ENCODE results near the gene SPTLC2. TPM values are rescaled to one million over a fixed set of nuclear protein-coding genes. Genes with fewer than 3 reads are reported as not detected.
A peak's percentile ranks its signal among the peaks of the same experiment; 100 is the strongest.
"Not testable (repeated sequence)": the region's sequence is repeated elsewhere in the genome, so short reads cannot be mapped to it uniquely, and the experiment has no call there.

The SPTLC2 gene
- total RNA-seq, 1 donor from 2014 or later = 42.8 TPM

- no peak for DNase-seq (ENCODE audit: low read depth)
- H3K4me3 ChIP-seq (ENCODE audit: low read depth, low read length) = peak overlapping the region; percentile 53
- no peak for TF ChIP-seq CTCF (conservative IDR thresholded peaks at IDR 0.05; ENCODE audit: low read depth, low read length)
Measured at GRCh38 chr14:77641534-77642341, 25.3 kb upstream of the SPTLC2 start.

- TF ChIP-seq CTCF (conservative IDR thresholded peaks at IDR 0.05; ENCODE audit: low read depth, low read length) = no peak
- DNase-seq (ENCODE audit: low read depth) = no peak
- peak overlapping the region; percentile 34 for H3K4me3 ChIP-seq (ENCODE audit: low read depth, low read length)
Measured at GRCh38 chr14:77640756-77641533, 24.5 kb upstream of the SPTLC2 start.

GRCh38 chr14:77638771-77639171 lies 22.3 kb upstream of the SPTLC2 start:
- H3K4me3 ChIP-seq (ENCODE audit: low read depth, low read length) = no peak overlapping the region
- DNase-seq (ENCODE audit: low read depth) = no peak
- TF ChIP-seq CTCF (conservative IDR thresholded peaks at IDR 0.05; ENCODE audit: low read depth, low read length) = no peak

- not testable (repeated sequence) for H3K4me3 ChIP-seq (ENCODE audit: low read depth, low read length); DNase-seq (ENCODE audit: low read depth)
Measured at GRCh38 chr14:77635869-77636268, 19.4 kb upstream of the SPTLC2 start.

GRCh38 chr14:77635466-77635865 lies 19.0 kb upstream of the SPTLC2 start:
- not testable (repeated sequence) for DNase-seq (ENCODE audit: low read depth)

GRCh38 chr14:77630111-77630510 lies 13.7 kb upstream of the SPTLC2 start:
- DNase-seq (ENCODE audit: low read depth) = no peak
- no peak overlapping the region for H3K4me3 ChIP-seq (ENCODE audit: low read depth, low read length)
- TF ChIP-seq CTCF (conservative IDR thresholded peaks at IDR 0.05; ENCODE audit: low read depth, low read length) = no peak

More at GRCh38 chr14:77635466-77635865, 19.0 kb upstream of the SPTLC2 start:
- not testable (repeated sequence) for H3K4me3 ChIP-seq (ENCODE audit: low read depth, low read length)

- H3K4me3 ChIP-seq (ENCODE audit: low read depth, low read length) = no peak overlapping the region
- no peak for TF ChIP-seq CTCF (conservative IDR thresholded peaks at IDR 0.05; ENCODE audit: low read depth, low read length)
- no peak for DNase-seq (ENCODE audit: low read depth)
Measured at GRCh38 chr14:77625360-77625759, 8.9 kb upstream of the SPTLC2 start.

- no peak for TF ChIP-seq CTCF (conservative IDR thresholded peaks at IDR 0.05; ENCODE audit: low read depth, low read length)
- DNase-seq (ENCODE audit: low read depth) = no peak
- no peak overlapping the region for H3K4me3 ChIP-seq (ENCODE audit: low read depth, low read length)
Measured at GRCh38 chr14:77623201-77623600, 6.8 kb upstream of the SPTLC2 start.
